HepG2 (cell line): ENCODE measurements around the gene VSIG10L2. TPM values are rescaled to one million over a fixed set of nuclear protein-coding genes. Genes with fewer than 3 reads are reported as not detected.

ENCODE experiments used
- ATAC-seq: fragments of 200-7000 bp; cut with Tn5 transposase; 3 replicates; pipeline ENCODE4 v1.9.1; 2020; ENCODE audit warnings: mild to moderate bottlenecking, moderate library complexity
- BruUV-seq: library from RNA; stranded (reverse); fragments of 400-500 nt; replicated peaks from 2 replicates; lab custom pipeline; 2021; lab: Mats Ljungman, UMichigan
- CTCF ChIA-PET: fragments of 300-600 bp; formaldehyde crosslinking; extraction: SDS; loops from one replicate; lab custom pipeline; 2021; ENCODE audit warnings: low total read pairs, inconsistent platforms, low intra/inter-chr PET ratio; lab: Yijun Ruan, JAX
- POLR2A ChIA-PET: fragments of 350-600 bp; sonication (Branson Sonifier 250); formaldehyde crosslinking; loops from one replicate; lab custom pipeline; 2020; ENCODE audit warnings: antibody characterized with exemption, inconsistent platforms; lab: Yijun Ruan, JAX
- DNase-seq: peaks from one replicate; pipeline ENCODE4 v3.0.0-alpha.2; 2015; ENCODE audit warnings: low spot score
- FAIRE-seq: peaks from 3 replicates; lab custom pipeline; 2011; peaks lifted over from hg19 to GRCh38; lab: Jason Lieb, UNC
- H2AFZ ChIP-seq: one replicate; pipeline ENCODE4 v1.6.1; 2011; ENCODE audit warnings: low read length, inconsistent platforms
- H3K27ac ChIP-seq: fragments of 300-600 bp; 3 replicates; pipeline ENCODE4 v1.8.0; 2011; ENCODE audit warnings: mixed run types, mild to moderate bottlenecking, mixed read lengths, low read length, inconsistent platforms; ENCODE audit not compliant: insufficient read depth; ENCODE audit errors: extremely low read length
- H3K27me3 ChIP-seq, 2 experiments: fragments of 200-600 bp in 1 of 2; 2 replicates in 1 of 2; 3 replicates in 1 of 2; pipeline versions ENCODE4 v1.6.0 to v1.8.0; 2011; ENCODE audit warnings: low read length in 2 of 2, mild to moderate bottlenecking in 2 of 2, moderate library complexity in 2 of 2, inconsistent platforms in 1 of 2; ENCODE audit not compliant: insufficient read depth in 2 of 2, control insufficient read depth in 1 of 2
- H3K36me3 ChIP-seq, 2 experiments: fragments of 200-600 bp in 1 of 2; replicated peaks in 1 of 2; 2 replicates in 1 of 2; 3 replicates in 1 of 2; pipeline versions ENCODE4 v1.5.1 to v1.8.0; 2011; ENCODE audit warnings: low read length in 2 of 2, inconsistent platforms in 1 of 2; ENCODE audit not compliant: insufficient read depth in 2 of 2, control insufficient read depth in 1 of 2
- H3K4me1 ChIP-seq: 2 replicates; pipeline ENCODE4 v1.5.1; 2012; ENCODE audit warnings: low read length, inconsistent platforms; ENCODE audit not compliant: insufficient read depth
- H3K4me2 ChIP-seq: 2 replicates; pipeline ENCODE4 v1.6.0; 2011; ENCODE audit warnings: low read depth, low read length, inconsistent platforms
- H3K4me3 ChIP-seq, 3 experiments: fragments of 200-600 bp in 1 of 3; sonication (generic), shearing (Covaris generic) in 1 of 3; replicated peaks in 1 of 3; 2 replicates each; pipeline ENCODE4 v1.5.1; 2011 to 2016; ENCODE audit warnings: low read length in 3 of 3, inconsistent platforms in 2 of 3, low read depth in 2 of 3, mild to moderate bottlenecking in 2 of 3, control low read depth in 1 of 3, mixed read lengths in 1 of 3; ENCODE audit not compliant: insufficient read depth in 1 of 3
- H3K79me2 ChIP-seq: one replicate; pipeline ENCODE4 v1.6.1; 2011; ENCODE audit warnings: low read length, inconsistent platforms; ENCODE audit not compliant: insufficient read depth
- H3K9ac ChIP-seq: 2 replicates; pipeline ENCODE4 v1.6.0; 2011; ENCODE audit warnings: mild to moderate bottlenecking, low read depth, low read length, inconsistent platforms; ENCODE audit not compliant: insufficient read depth
- H3K9me3 ChIP-seq: 2 replicates; pipeline ENCODE4 v1.5.1; 2012; ENCODE audit warnings: mild to moderate bottlenecking, low read length
- H4K20me1 ChIP-seq: 2 replicates; pipeline ENCODE4 v1.6.0; 2011; ENCODE audit warnings: inconsistent platforms, mild to moderate bottlenecking, low read length, moderate library complexity; ENCODE audit not compliant: insufficient read depth
- ARNTL ChIP-seq: sonication (generic); formaldehyde crosslinking; IDR thresholded peaks from 2 replicates; pipeline ENCODE4 v1.4.0; 2020; ENCODE audit warnings: mild to moderate bottlenecking, missing genetic modification reagents
- CEBPG ChIP-seq: IDR thresholded peaks from 2 replicates; pipeline ENCODE4 v1.6.1; 2016
- FOXO1 ChIP-seq: sonication (generic); formaldehyde crosslinking; IDR thresholded peaks from 2 replicates; pipeline ENCODE4 v1.4.0; 2020; ENCODE audit warnings: missing genetic modification reagents
- HMGXB4 ChIP-seq, 2 experiments: sonication (generic) in 1 of 2; formaldehyde crosslinking in 1 of 2; IDR thresholded peaks; 2 replicates each; pipeline versions ENCODE4 v1.4.0 to v1.6.1; 2018 to 2020; ENCODE audit warnings: missing genetic modification reagents in 2 of 2, borderline replicate concordance in 1 of 2, low read depth in 1 of 2, mild to moderate bottlenecking in 1 of 2, missing biosample characterization in 1 of 2
- KLF16 ChIP-seq, 2 experiments: sonication (generic) in 1 of 2; formaldehyde crosslinking in 1 of 2; IDR thresholded peaks; 2 replicates each; pipeline versions ENCODE4 v1.6.1 to v1.8.0; 2016 to 2023; ENCODE audit warnings: missing genetic modification reagents in 2 of 2, missing compliant biosample characterization in 1 of 2
- MEF2D ChIP-seq: sonication (generic); formaldehyde crosslinking; IDR thresholded peaks from 2 replicates; pipeline ENCODE4 v1.5.1; 2020; ENCODE audit warnings: mild to moderate bottlenecking, missing genetic modification reagents
- NFKB2 ChIP-seq: sonication (generic); formaldehyde crosslinking; IDR thresholded peaks from 2 replicates; pipeline ENCODE4 v1.4.0; 2020; ENCODE audit warnings: missing genetic modification reagents, borderline replicate concordance
- NR2F1 ChIP-seq, 2 experiments: fragments of 450-650 bp in 1 of 2; formaldehyde crosslinking in 1 of 2; IDR thresholded peaks; 2 replicates each; pipeline versions ENCODE4 v1.5.0 to v1.6.1; 2016 to 2020; ENCODE audit warnings: mild to moderate bottlenecking in 1 of 2, missing compliant biosample characterization in 1 of 2, missing genetic modification reagents in 1 of 2, moderate library complexity in 1 of 2
- RFXAP ChIP-seq: sonication (generic); formaldehyde crosslinking; IDR thresholded peaks from 2 replicates; pipeline ENCODE4 v1.4.0; 2020; ENCODE audit warnings: missing genetic modification reagents, borderline replicate concordance
- SCMH1 ChIP-seq: sonication (generic); formaldehyde crosslinking; IDR thresholded peaks from 2 replicates; pipeline ENCODE4 v1.9.0; 2021; ENCODE audit warnings: missing genetic modification reagents, mild to moderate bottlenecking, borderline replicate concordance
- ZFYVE20 ChIP-seq: sonication (generic); formaldehyde crosslinking; IDR thresholded peaks from 2 replicates; pipeline ENCODE4 v1.8.0; 2023; ENCODE audit warnings: low read depth, mild to moderate bottlenecking, moderate library complexity, missing genetic modification reagents, borderline replicate concordance
- ZMAT3 ChIP-seq: sonication (generic); formaldehyde crosslinking; conservative IDR thresholded peaks from 2 replicates; pipeline ENCODE4 v1.7.0; 2021; ENCODE audit warnings: missing genetic modification reagents
- WGBS: methylation state at CpG from one replicate; pipeline ENCODE4 v1.1.6; 2017; ENCODE audit warnings: low lambda C conversion rate; 5-methylcytosine and 5-hydroxymethylcytosine counted together
- in situ Hi-C: cut with HindIII; loops from 2 replicates; pipeline ENCODE4 v1.10.0; 2017; ENCODE audit warnings: low pct_unique_long_range_greater_than_20kb; ENCODE audit not compliant: extremely low pct_ligation_motif_present
- intact Hi-C: fragments of 100-400 bp; cut with micrococcal nuclease; formaldehyde crosslinking; loops from one replicate; pipeline ENCODE4 v1.10.0; 2022; ENCODE audit not compliant: unreplicated experiment
- polyA plus RNA-seq, 8 experiments: library from polyadenylated mRNA; depleted of rRNA in 3 of 8; stranded (reverse) in 7 of 8; unstranded in 1 of 8; fragments of >200 nt; fragmentation: Illumina TruSeq in 4 of 8; extraction: Trizol in 4 of 8; gene quantifications; 2 replicates each; pipeline versions ENCODE4 v1.2.1 to v1.2.3, GENCODE V29; 2011 to 2016; ENCODE audit warnings: low read depth in 4 of 8, missing spikeins in 1 of 8, mixed read lengths in 1 of 8; ENCODE audit not compliant: insufficient read depth in 1 of 8
- total RNA-seq, 5 experiments: library from RNA; depleted of rRNA; stranded (reverse); fragments of >200 nt; fragmentation: Illumina TruSeq; extraction: Trizol; gene quantifications; 2 replicates each; pipeline ENCODE4 v1.2.3, GENCODE V29; 2016; ENCODE audit warnings: low read depth in 1 of 5
- TF ChIP-seq, protein P1 (sequence below): sonication (generic); formaldehyde crosslinking; IDR thresholded peaks from 2 replicates; pipeline ENCODE4 v1.4.0; 2020; ENCODE audit warnings: missing genetic modification reagents

VSIG10L2 gene
- total and polyA plus RNA-seq, 2 of the 13 experiments (the other 11 are each of a cell fraction or from before 2014, with no cell fraction given), result 0.21 TPM; not detected in 1

DNA sequence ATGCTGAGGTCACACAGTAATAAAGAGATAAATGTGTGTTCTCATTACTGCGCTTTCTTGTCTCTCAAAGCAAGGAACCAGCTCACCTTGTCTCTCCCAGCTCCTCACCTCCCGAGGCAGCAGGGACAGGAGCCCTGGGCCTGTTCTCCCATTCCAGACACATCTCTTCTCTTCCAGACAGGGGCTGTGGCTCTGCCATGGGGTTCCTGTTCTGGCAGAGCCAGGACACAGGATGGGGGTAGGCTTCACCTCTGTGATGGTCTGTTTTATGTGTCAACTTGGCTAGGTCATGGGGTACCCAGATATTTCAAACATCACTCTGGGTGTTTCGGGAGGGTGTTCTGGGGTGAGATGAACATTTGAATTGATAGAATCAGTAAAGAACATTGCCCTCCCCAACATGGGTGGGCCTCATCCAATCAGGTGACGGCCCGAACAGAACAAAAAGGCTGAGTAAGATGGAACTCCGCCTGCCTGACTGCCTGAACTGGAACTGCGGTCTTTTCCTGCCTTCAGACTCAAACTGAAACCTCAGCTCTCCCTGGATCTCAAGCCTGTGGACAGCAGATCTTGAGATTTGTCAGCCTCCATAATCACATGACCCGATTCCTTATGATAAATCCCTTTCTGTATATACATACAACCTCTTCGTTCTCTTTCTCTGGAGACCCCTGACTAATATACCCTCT lies 2.0 kb upstream of the VSIG10L2 start:
- BruUV-seq, result no TSS peak
- Histone ChIP-seq H2AFZ (no peak overlapping the region), H3K79me2 (no peaks in the 10 kb centered on the region), H4K20me1 (no peaks in the 10 kb centered on the region), H3K27me3 (peaks cover 0 to 3% of the 10 kb centered on the region in 2 experiments; a peak in 1 of 5 replicates), H3K4me3 (no peak overlapping the region), H3K36me3 (no peaks in the 10 kb centered on the region), H3K9me3 (no peaks in the 10 kb centered on the region), H3K27ac (no peak overlapping the region), H3K4me2 (no peak overlapping the region; the same call in 1 of the 2 replicates), H3K9ac (no peak overlapping the region), H3K4me1 (peaks cover 55% of the 10 kb centered on the region)
- in situ Hi-C loops, result loop anchor here (5.0 kb wide), 1 partner anchor 118 kb away; the partner anchor contains the start of gene CDON
- 71% methylated on average over 9 of the region's 9 CpGs for WGBS
- ChIA-PET POLR2A (no interaction called here), CTCF (no interaction called here)
- DNase-seq (no peak), FAIRE-seq (no peak), ATAC-seq (no peak)
- TF ChIP-seq HMGXB4 (CRISPR knock-in tag; IDR thresholded peaks at IDR 0.05; ENCODE audit: borderline replicate concordance in 1 of 2, low read depth in 1 of 2) (no peak), MEF2D (CRISPR knock-in tag) (no peak), FOXO1 (CRISPR knock-in tag) (no peak), ARNTL (no peak), CEBPG (no peak), SCMH1 (CRISPR knock-in tag) (no peak), RFXAP (CRISPR knock-in tag) (no peak), KLF16 (CRISPR knock-in tag; IDR thresholded peaks at IDR 0.05) (no peak), NFKB2 (CRISPR knock-in tag) (no peak), ZFYVE20 (CRISPR knock-in tag) (no peak), NR2F1 (CRISPR knock-in tag; IDR thresholded peaks at IDR 0.05) (no peak), ZMAT3 (CRISPR knock-in tag) (no peak)
- TF ChIP-seq, protein P1, sequence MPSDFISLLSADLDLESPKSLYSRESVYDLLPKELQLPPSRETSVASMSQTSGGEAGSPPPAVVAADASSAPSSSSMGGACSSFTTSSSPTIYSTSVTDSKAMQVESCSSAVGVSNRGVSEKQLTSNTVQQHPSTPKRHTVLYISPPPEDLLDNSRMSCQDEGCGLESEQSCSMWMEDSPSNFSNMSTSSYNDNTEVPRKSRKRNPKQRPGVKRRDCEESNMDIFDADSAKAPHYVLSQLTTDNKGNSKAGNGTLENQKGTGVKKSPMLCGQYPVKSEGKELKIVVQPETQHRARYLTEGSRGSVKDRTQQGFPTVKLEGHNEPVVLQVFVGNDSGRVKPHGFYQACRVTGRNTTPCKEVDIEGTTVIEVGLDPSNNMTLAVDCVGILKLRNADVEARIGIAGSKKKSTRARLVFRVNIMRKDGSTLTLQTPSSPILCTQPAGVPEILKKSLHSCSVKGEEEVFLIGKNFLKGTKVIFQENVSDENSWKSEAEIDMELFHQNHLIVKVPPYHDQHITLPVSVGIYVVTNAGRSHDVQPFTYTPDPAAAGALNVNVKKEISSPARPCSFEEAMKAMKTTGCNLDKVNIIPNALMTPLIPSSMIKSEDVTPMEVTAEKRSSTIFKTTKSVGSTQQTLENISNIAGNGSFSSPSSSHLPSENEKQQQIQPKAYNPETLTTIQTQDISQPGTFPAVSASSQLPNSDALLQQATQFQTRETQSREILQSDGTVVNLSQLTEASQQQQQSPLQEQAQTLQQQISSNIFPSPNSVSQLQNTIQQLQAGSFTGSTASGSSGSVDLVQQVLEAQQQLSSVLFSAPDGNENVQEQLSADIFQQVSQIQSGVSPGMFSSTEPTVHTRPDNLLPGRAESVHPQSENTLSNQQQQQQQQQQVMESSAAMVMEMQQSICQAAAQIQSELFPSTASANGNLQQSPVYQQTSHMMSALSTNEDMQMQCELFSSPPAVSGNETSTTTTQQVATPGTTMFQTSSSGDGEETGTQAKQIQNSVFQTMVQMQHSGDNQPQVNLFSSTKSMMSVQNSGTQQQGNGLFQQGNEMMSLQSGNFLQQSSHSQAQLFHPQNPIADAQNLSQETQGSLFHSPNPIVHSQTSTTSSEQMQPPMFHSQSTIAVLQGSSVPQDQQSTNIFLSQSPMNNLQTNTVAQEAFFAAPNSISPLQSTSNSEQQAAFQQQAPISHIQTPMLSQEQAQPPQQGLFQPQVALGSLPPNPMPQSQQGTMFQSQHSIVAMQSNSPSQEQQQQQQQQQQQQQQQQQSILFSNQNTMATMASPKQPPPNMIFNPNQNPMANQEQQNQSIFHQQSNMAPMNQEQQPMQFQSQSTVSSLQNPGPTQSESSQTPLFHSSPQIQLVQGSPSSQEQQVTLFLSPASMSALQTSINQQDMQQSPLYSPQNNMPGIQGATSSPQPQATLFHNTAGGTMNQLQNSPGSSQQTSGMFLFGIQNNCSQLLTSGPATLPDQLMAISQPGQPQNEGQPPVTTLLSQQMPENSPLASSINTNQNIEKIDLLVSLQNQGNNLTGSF (CRISPR knock-in tag), result no peak
- intact Hi-C loops, result loop anchor here (2.0 kb wide), 1 partner anchor 19 kb away; no protein-coding TSS in a partner anchor
